ENCODE data around the gene RNF4. TPM values are rescaled to one million over a fixed set of nuclear protein-coding genes. Genes with fewer than 3 reads are reported as not detected.
"Not testable (repeated sequence)": the region's sequence is repeated elsewhere in the genome, so short reads cannot be mapped to it uniquely, and the experiment has no call there.

The RNF4 gene
- 100 to 1,000 TPM in 1 of 3 donors, 10 to 100 TPM in 2; 96.7 to 105 (median 97.4) TPM for total RNA-seq

- H3K36me3 Mint-ChIP-seq (ENCODE audit: insufficient read depth): peaks cover 19% of the 10 kb centered on the region
- no peaks in the 10 kb centered on the region for H3K27me3 Mint-ChIP-seq (ENCODE audit: low read depth)
- DNase-seq (peak; percentile 93), ATAC-seq (peak; percentile 85 to 89)
- H3K4me3 Mint-ChIP-seq: peak within 1 kb of the TSS; percentile 96
- H3K9me3 Mint-ChIP-seq: no peaks in the 10 kb centered on the region
- peaks cover 47% of the 10 kb centered on the region for H3K4me1 Mint-ChIP-seq (ENCODE audit: low read depth)
Observed at GRCh38 chr4:2468456-2469191, at the start of gene RNF4. Gene RNF4 (plus strand): TSS chr4:2469106. CDS start chr4:2490494, 21,388 bp downstream.

- Mint-ChIP-seq H3K36me3 (ENCODE audit: insufficient read depth) (no peaks in the 10 kb centered on the region), H3K9me3 (no peaks in the 10 kb centered on the region), H3K4me1 (ENCODE audit: low read depth) (peaks cover 28% of the 10 kb centered on the region), H3K4me3 (peak overlapping the region; percentile 94), H3K27me3 (ENCODE audit: low read depth) (peaks cover 21% of the 10 kb centered on the region)
- DNase-seq (no peak), ATAC-seq (no peak)
Observed at GRCh38 chr4:2419814-2420213, 49.1 kb upstream of the RNF4 start.

GRCh38 chr4:2421928-2422327, 47.0 kb upstream of the RNF4 start:
- no peak for DNase-seq
- H3K4me3 Mint-ChIP-seq: no peak overlapping the region
- ATAC-seq: no peak
- H3K27me3 Mint-ChIP-seq (ENCODE audit: low read depth): peaks cover 21% of the 10 kb centered on the region
- H3K9me3 Mint-ChIP-seq: no peaks in the 10 kb centered on the region
- H3K4me1 Mint-ChIP-seq (ENCODE audit: low read depth): peaks cover 15% of the 10 kb centered on the region
- H3K36me3 Mint-ChIP-seq (ENCODE audit: insufficient read depth): no peaks in the 10 kb centered on the region

- Mint-ChIP-seq H3K27me3 (ENCODE audit: low read depth) (peaks cover 19% of the 10 kb centered on the region), H3K9me3 (no peaks in the 10 kb centered on the region), H3K4me1 (ENCODE audit: low read depth) (peaks cover 14% of the 10 kb centered on the region), H3K4me3 (no peak overlapping the region), H3K36me3 (ENCODE audit: insufficient read depth) (no peaks in the 10 kb centered on the region)
- DNase-seq: no peak
- ATAC-seq: no peak
Observed at GRCh38 chr4:2423066-2423465, 45.8 kb upstream of the RNF4 start.

GRCh38 chr4:2423695-2424094, 45.2 kb upstream of the RNF4 start:
- DNase-seq (no peak), ATAC-seq (no peak)
- no peak overlapping the region for H3K4me3 Mint-ChIP-seq
- peaks cover 14% of the 10 kb centered on the region for H3K4me1 Mint-ChIP-seq (ENCODE audit: low read depth)
- H3K9me3 Mint-ChIP-seq: no peaks in the 10 kb centered on the region
- no peaks in the 10 kb centered on the region for H3K36me3 Mint-ChIP-seq (ENCODE audit: insufficient read depth)
- peaks cover 21% of the 10 kb centered on the region for H3K27me3 Mint-ChIP-seq (ENCODE audit: low read depth)

GRCh38 chr4:2424581-2424980, 44.3 kb upstream of the RNF4 start:
- H3K9me3 Mint-ChIP-seq: no peaks in the 10 kb centered on the region
- peaks cover 23% of the 10 kb centered on the region for H3K27me3 Mint-ChIP-seq (ENCODE audit: low read depth)
- DNase-seq: no peak
- H3K4me1 Mint-ChIP-seq (ENCODE audit: low read depth): peaks cover 8% of the 10 kb centered on the region
- no peaks in the 10 kb centered on the region for H3K36me3 Mint-ChIP-seq (ENCODE audit: insufficient read depth)
- ATAC-seq: no peak
- no peak overlapping the region for H3K4me3 Mint-ChIP-seq

GRCh38 chr4:2425386-2426068, 43.4 kb upstream of the RNF4 start:
- no peaks in the 10 kb centered on the region for H3K4me1 Mint-ChIP-seq (ENCODE audit: low read depth)
- no peak for DNase-seq
- H3K36me3 Mint-ChIP-seq (ENCODE audit: insufficient read depth): no peaks in the 10 kb centered on the region
- H3K4me3 Mint-ChIP-seq: no peak overlapping the region
- no peak for ATAC-seq
- H3K9me3 Mint-ChIP-seq: no peaks in the 10 kb centered on the region
- H3K27me3 Mint-ChIP-seq (ENCODE audit: low read depth): peaks cover 19% of the 10 kb centered on the region

GRCh38 chr4:2426069-2426397, 42.9 kb upstream of the RNF4 start:
- Mint-ChIP-seq H3K27me3 (ENCODE audit: low read depth) (peaks cover 19% of the 10 kb centered on the region), H3K4me3 (no peak overlapping the region), H3K4me1 (ENCODE audit: low read depth) (no peaks in the 10 kb centered on the region), H3K9me3 (no peaks in the 10 kb centered on the region), H3K36me3 (ENCODE audit: insufficient read depth) (no peaks in the 10 kb centered on the region)
- no peak for DNase-seq
- no peak for ATAC-seq

- Mint-ChIP-seq H3K4me1 (ENCODE audit: low read depth) (no peaks in the 10 kb centered on the region), H3K27me3 (ENCODE audit: low read depth) (peaks cover 18% of the 10 kb centered on the region), H3K36me3 (ENCODE audit: insufficient read depth) (no peaks in the 10 kb centered on the region), H3K4me3 (no peak overlapping the region), H3K9me3 (no peaks in the 10 kb centered on the region)
- DNase-seq (no peak), ATAC-seq (no peak)
Observed at GRCh38 chr4:2426711-2427275, 42.1 kb upstream of the RNF4 start.

GRCh38 chr4:2427383-2428334, 41.2 kb upstream of the RNF4 start:
- Mint-ChIP-seq H3K4me1 (ENCODE audit: low read depth) (no peaks in the 10 kb centered on the region), H3K27me3 (ENCODE audit: low read depth) (peaks cover 11% of the 10 kb centered on the region), H3K36me3 (ENCODE audit: insufficient read depth) (no peaks in the 10 kb centered on the region), H3K9me3 (no peaks in the 10 kb centered on the region), H3K4me3 (no peak overlapping the region)
- no peak for DNase-seq
- no peak for ATAC-seq

- no peaks in the 10 kb centered on the region for H3K9me3 Mint-ChIP-seq
- ATAC-seq (no peak), DNase-seq (no peak)
- H3K4me1 Mint-ChIP-seq (ENCODE audit: low read depth): no peaks in the 10 kb centered on the region
- H3K27me3 Mint-ChIP-seq (ENCODE audit: low read depth): peaks cover 10% of the 10 kb centered on the region
- H3K4me3 Mint-ChIP-seq: peak overlapping the region; percentile 19
- H3K36me3 Mint-ChIP-seq (ENCODE audit: insufficient read depth): no peaks in the 10 kb centered on the region
Observed at GRCh38 chr4:2428496-2429213, 40.3 kb upstream of the RNF4 start.

GRCh38 chr4:2429945-2430757, 38.8 kb upstream of the RNF4 start:
- not testable (repeated sequence) for H3K36me3 Mint-ChIP-seq (ENCODE audit: insufficient read depth); H3K9me3 Mint-ChIP-seq; DNase-seq; H3K27me3 Mint-ChIP-seq (ENCODE audit: low read depth); H3K4me1 Mint-ChIP-seq (ENCODE audit: low read depth); H3K4me3 Mint-ChIP-seq; ATAC-seq

- H3K4me1 Mint-ChIP-seq (ENCODE audit: low read depth): no peaks in the 10 kb centered on the region
- peaks cover 4% of the 10 kb centered on the region for H3K27me3 Mint-ChIP-seq (ENCODE audit: low read depth)
- ATAC-seq (no peak), DNase-seq (no peak)
- H3K4me3 Mint-ChIP-seq: no peak overlapping the region
- no peaks in the 10 kb centered on the region for H3K9me3 Mint-ChIP-seq
- H3K36me3 Mint-ChIP-seq (ENCODE audit: insufficient read depth): no peaks in the 10 kb centered on the region
Observed at GRCh38 chr4:2432004-2432403, 36.9 kb upstream of the RNF4 start.

All from activated T-cell treated with anti-CD3 and anti-CD28 coated beads, Interleukin-2, amount 50 U/mL, for 4 hours (primary cell).